Fibroblast of skin of back (primary cell): Measurements from ENCODE around the gene OTUD3.
"Not testable (repeated sequence)": the region's sequence is repeated elsewhere in the genome, so short reads cannot be mapped to it uniquely, and the experiment has no call there.

Experiments
- DNase-seq: peaks from one replicate; pipeline ENCODE4 v3.0.0-alpha.2; 2013

OTUD3 gene

GRCh38 chr1:19869453-19869852 lies 12.7 kb upstream of the OTUD3 start:
- not testable (repeated sequence) for DNase-seq

GRCh38 chr1:19869929-19870328 lies 12.3 kb upstream of the OTUD3 start:
- DNase-seq: peak; percentile 80

GRCh38 chr1:19872190-19872589 lies 10.0 kb upstream of the OTUD3 start:
- no peak for DNase-seq

DNA sequence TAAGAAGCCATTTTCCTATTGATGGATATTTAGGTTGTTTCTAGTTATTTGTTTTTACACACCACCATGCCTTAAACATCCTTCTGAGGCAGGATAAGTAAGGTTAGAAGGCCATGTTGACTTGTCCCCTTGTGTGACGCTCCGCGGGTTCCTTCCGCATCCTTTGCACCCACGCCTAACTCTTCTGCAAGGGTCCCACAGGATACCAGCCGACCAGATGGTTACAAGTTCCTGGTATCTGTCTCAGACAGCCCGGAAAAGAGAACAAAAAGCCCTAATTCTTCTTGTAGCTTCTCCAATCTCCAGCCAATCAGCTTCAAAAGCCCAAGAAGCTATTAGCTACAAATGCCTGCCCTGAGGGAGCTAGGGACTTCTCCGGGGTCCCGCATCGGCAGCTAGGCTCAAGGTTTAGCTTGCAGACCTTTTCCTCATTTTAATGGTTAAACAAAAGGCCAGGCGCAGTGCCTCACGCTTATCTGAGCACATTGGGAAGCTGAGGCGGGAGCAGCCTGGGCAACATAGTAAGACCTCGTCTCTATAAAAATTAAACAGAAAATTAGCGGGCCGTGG lies 4.9 kb upstream of the OTUD3 start:
- DNase-seq: no peak

DNA sequence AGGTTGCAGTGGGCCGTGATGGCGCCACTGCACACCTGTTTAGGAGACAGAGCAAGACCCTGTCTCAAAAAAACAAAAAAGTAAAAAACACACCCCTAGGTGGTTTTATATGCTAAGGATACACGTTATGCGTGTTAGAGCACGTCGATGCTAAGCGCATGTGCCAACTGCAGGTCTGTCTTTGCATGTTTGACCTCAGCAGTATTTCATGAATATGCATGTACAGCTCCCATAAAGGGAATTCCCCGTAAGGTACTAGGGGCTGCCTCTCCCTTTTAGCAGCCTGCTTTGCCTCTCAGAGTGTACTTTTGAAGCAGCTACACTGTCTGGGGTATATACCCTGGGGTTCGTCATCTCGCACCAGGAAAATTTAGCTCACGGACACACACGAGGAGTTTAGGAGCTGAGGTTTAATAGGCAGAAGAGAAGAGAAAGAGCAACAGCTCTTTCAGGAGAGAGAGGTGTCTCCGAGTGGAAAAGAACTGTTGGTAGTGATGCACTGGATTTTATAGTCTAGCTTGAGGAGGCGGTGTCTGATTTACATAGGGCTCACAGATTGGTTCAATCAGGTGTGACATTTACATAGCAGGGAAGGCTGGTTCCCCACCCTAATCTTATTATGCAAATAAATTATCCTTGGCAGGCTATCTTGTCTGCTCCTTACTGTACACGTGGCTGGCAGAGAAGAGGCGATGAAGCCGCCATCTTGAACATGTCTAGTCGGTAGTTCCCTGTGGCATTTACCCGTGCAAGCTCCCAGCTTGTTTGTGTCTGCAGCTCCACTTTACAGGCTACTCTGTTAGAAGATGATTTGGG lies 4.2 kb upstream of the OTUD3 start:
- DNase-seq: no peak

DNA sequence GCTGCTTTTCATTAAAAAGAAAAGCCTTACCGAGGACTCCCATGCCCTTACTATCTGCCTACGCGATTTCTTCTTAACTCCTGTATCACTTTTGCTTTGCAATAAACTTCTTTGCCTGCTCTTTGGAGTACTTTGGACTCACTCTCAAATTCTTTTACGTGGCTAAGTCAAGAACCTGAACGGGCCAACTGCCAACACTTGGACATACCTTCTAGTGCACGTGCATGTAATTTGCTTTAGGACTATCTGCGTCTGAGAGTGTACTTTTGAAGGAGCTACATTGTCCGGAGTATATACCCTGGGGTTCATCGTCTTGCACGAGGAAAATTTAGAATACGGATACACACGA lies 3.6 kb upstream of the OTUD3 start:
- DNase-seq: no peak

GRCh38 chr1:19879227-19879626 lies 3.0 kb upstream of the OTUD3 start:
- no peak for DNase-seq

DNA sequence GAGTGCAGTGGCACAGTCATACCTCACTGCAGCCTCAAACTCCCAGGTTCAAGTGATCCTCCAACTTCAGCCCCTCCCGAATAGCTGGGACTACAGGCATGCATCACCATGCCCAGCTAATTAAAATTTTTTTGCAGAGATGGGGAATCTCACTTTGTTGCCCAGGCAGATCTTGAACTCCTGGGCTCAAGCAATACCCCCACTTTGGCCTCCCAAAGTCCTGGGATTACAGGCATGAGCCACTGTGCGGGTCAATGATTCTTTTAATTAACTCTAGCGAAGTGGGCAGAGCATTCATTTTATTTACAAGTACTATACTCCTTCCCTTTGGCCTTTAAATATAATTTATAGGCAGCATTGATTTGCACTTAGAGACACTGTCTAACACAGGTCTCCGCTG lies 2.5 kb upstream of the OTUD3 start:
- DNase-seq: no peak

- DNase-seq: not testable (repeated sequence)
Observed at GRCh38 chr1:19880841-19881240, 1.4 kb upstream of the OTUD3 start.

DNA sequence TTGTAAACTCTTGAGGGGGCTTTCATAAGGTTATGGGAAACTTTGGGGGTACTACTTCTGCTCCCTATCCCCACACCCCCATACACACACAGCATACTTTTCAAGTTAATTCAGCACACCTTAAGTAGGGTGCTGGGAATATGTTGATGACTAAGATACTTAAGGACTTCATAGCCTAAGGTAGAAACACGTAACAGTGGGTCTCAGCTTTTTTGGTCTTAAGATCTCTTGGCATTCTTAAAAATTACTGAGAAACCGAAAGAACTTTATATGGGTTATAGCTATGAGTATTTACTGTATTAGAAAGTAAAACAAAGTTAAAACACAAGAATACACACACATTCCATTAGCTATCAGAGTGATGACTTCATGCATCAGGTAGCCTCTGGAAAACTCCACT lies 2.1 kb downstream of the OTUD3 start:
- no peak for DNase-seq

- no peak for DNase-seq
Observed at GRCh38 chr1:19885821-19886220, 3.6 kb downstream of the OTUD3 start.

DNA sequence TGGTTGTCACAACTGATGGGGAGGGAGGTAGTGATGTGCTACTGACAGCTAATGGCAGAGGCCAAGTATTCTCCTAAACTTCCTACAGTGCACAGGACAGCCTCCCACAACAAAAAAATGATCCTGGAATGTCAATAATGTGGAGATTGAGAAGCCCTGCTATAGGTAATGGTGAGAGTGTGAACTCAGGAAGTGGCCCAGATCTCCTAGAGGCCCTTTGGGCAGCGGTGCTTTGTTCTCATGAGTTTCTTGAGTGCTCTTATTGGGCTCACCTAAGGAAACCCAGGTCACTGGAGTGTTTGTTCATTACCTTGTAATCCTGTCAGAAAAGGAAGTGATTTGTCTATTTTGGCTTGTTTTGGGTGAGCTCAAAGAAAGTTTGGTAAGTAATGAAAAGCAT lies 5.9 kb downstream of the OTUD3 start:
- DNase-seq: no peak

DNA sequence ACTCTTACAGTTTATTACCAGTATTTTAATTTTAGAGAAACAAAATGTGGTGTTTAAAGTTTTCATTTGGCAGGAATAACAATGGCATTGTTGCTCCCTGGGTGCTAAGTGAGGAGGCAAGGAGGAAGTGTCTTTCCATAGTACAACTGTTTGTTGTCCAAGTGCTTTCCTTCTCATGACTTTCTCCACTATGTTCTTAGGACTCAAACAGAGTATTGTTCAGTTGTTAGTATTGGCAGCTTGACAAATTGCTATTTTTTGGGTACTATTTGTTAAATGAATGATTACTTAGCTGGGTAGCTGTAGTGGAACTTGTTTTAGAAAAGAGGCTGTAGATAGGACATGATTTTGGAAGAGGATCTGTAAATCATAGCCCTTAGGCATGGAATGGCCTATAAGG lies 7.5 kb downstream of the OTUD3 start:
- no peak for DNase-seq

DNA sequence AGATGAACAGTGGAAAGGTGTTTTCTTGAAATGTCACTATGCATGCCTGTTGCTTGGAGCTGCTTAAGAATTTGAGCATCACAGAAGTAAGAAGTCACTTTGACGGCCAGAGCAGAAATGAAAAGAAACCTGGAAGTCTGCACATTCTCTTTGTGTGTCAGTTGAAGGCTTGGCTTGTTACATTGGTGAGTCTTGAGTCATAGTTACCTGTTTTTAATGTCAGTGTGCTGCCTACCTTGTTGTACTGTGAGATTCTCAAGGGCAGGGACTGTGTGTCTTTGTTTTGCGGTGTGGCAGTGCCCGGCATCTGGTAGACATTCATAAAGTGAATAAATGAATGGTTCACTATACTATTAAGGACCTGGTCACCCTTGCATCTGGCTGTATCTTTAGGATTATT lies 9.9 kb downstream of the OTUD3 start:
- no peak for DNase-seq

DNA sequence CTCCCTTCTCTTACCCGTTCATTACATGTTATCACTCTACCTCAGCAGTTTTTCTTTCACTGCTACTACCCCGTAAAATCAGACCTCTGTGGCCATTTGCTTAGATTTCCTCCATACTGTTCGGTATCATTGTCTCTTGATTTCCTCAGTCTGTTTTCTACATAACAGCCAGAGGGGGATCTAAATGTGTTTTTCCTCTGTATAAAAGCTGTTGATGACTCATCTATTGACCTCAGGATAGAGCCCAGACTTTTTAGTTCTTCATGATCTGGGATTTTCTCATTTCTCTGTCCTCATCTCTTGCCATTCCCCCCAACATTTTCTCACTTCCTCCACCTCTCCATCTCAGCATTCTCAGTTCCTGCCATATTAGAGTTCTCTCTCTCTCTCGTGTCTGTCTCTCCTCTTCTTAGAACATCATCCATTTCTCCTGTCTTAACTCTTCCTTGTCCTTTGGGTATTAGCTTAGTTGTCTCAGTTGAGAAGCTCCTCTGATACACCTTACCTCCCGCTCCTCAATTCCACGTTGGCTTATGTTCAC lies 10.5 kb downstream of the OTUD3 start:
- DNase-seq: peak; percentile 13

DNA sequence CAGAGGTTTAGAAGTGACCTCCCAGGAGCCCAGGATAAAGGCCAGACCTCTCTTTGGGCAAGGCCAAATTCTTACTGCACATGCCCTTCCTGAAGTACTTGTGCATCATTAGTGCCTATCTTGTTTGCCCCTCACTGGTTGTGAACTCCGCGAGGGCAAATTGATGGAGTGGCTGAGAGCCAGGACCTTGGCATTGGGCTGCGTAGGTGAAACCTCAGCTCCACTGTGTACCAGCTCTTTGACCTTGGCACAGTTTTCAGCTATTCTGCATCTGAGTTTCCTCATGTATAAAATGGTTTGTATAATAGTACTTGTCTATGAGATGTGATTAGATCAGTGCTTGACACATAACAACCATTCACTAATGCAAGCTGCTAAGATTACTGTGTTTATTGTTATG lies 11.5 kb downstream of the OTUD3 start:
- no peak for DNase-seq

DNA sequence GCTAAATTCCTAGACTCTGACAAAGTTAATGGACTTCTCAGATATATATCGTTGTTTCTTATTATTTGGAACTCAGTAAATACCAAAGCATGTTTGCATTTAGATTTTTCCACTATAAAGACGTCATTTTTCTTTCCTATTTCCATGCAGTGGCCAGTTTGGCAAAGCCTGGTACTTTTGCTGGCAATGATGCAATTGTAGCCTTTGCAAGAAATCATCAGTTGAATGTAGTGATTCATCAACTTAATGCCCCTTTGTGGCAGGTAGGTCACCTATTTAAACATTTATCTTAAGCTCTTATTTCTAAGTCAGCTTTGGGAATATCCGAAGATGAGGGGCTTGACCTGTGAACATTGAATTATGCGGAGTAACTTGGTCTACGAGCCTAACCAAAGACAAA lies 12.0 kb downstream of the OTUD3 start:
- no peak for DNase-seq

DNA sequence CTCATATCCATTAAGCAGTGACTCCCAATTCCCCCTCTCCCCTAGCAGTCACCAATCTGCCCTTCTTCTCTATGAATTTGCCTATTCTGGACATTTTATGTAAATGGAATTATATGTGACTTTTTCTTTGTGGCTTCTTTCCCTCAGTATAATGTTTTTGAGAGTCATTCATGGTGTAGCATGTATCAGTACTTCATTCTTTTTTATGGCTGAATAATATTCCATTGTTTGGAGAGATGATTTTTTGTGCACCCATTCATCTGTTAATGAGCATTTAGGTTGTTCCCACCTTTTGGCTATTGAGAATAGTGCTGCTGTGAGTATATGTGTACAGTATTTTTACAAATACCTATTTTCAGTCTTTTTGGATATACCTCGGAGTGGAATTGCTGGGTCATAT lies 19.5 kb downstream of the OTUD3 start:
- DNase-seq: no peak

DNA sequence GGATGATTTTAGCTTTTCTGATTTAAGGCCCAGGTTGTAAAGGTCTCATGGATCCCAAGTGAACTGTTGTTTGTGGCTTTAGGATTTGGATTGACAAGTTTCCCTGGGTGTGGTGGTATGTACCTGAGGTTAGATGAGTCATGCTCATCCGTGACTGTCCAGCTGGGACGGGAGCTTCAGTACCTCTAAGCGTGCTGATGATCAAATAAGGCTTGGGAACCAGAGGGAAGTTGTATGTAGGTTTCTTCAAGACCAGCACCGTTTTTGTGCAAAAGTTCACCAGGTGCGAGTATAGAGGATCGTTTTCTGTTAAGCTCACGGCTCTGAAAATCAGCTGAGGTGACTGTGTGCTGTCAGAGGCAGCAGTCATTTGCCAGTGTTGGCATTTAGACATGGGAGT lies 21.4 kb downstream of the OTUD3 start:
- no peak for DNase-seq

- DNase-seq: no peak
Observed at GRCh38 chr1:19907456-19907855, 25.3 kb downstream of the OTUD3 start.

DNA sequence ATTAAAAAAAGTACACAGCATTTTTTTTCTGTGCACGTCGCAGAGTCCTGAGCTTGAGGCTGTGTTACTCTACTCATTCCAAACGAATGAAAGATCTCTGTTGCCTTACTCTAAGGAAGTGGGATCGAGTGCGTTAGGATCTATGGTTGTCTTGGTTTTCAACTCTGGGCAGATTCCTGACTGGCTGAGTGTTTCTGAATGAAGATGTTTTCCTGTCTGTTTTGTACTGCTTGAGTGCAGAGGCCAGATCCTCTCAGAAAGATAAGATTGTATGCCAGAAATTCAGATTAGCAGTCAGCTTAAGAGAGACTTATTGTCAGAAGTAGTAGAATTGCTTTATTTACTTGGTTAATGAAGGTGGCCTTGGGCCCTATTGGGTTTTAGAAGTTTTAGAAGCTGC lies 27.2 kb downstream of the OTUD3 start:
- DNase-seq: no peak

GRCh38 chr1:19909971-19910370 lies 27.8 kb downstream of the OTUD3 start:
- DNase-seq: no peak

DNA sequence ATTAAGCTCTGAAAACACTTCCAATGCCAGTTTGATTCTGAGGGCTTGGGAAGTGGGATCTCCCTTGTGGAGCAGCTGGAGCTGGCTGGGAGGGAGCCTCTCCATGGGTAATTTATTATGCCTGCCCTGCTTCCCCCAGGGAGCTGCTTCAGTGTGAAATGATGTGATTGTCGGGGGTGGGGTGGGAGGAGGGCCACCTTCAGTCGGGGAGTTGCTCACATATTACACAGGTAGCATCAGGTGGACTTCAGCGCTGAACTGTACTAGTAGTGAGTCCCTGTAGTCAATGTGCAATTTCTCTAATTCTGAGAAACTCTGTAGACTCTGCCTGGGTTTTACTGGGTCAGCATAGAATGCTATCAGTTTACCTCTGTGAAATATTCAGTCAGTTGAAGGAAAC lies 28.5 kb downstream of the OTUD3 start:
- no peak for DNase-seq

- DNase-seq: peak; percentile 74
Observed at GRCh38 chr1:19918057-19918456, 35.9 kb downstream of the OTUD3 start.
